Measurements from ENCODE around the gene NMRK2.

- no peak for TF ChIP-seq CTCF (IDR thresholded peaks at IDR 0.05)
- TF ChIP-seq EZH2 (IDR thresholded peaks at IDR 0.05; ENCODE audit: borderline replicate concordance, insufficient read depth, low read depth, low read length, poor library complexity, severe bottlenecking), result no peak
Observed at GRCh38 chr19:3942790-3943409, 10.0 kb downstream of the NMRK2 start.
